Measurements from ENCODE around the gene MYO16. TPM values are rescaled to one million over a fixed set of nuclear protein-coding genes. Genes with fewer than 3 reads are reported as not detected.

MYO16 gene
- total and polyA plus RNA-seq, 2 of the 4 experiments (the other 2 are of a cell fraction): under 0.01 to 0.03 TPM

DNA sequence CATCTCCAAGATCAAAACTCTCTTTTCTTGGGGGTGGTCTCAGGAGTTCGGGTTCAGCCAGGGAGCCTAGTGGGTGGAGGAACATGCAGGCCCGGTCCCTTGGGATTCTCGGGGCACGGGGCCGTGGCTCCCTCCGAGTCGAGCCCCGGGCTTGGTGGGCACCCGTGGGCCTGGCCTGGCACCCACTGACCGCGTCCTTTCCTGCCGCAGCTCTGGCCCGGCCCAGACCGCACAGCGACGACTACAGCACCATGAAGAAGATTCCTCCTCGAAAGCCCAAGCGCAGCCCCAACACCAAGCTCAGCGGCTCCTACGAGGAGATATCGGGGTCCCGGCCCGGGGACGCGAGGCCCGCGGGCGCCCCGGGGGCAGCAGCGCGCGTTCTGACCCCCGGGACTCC, 510.6 kb downstream of the MYO16 start:
- Histone ChIP-seq H3K14ac (replicated peaks; ENCODE audit: low read depth, low read length) (no peak overlapping the region), H2AK5ac (ENCODE audit: low read depth, low read length) (no peak overlapping the region), H3K4me2 (ENCODE audit: low read depth, low read length) (no peak overlapping the region), H3K27ac (ENCODE audit: insufficient read depth, low read length) (no peak overlapping the region), H3K23ac (ENCODE audit: low read depth, low read length) (no peak overlapping the region), H2BK5ac (ENCODE audit: low read depth, low read length, poor library complexity, severe bottlenecking) (no peak overlapping the region), H2BK15ac (ENCODE audit: low read depth, low read length) (no peak overlapping the region), H3K4ac (ENCODE audit: low read depth, low read length) (no peak overlapping the region), H3K36me3 (ENCODE audit: control insufficient read depth, insufficient read depth, low read length) (no peaks in the 10 kb centered on the region), H3K4me1 (ENCODE audit: control insufficient read depth, insufficient read depth, low read length) (no peaks in the 10 kb centered on the region), H2AK9ac (replicated peaks; ENCODE audit: low read depth, low read length, poor library complexity) (no peak overlapping the region), H3K79me1 (ENCODE audit: low read depth in 1 of 2, low read length in 2 of 2) (no peaks in the 10 kb centered on the region), H4K91ac (ENCODE audit: insufficient read depth, low read depth, low read length) (no peak overlapping the region), H2BK20ac (ENCODE audit: low read depth, low read length) (no peak overlapping the region), H3K9me1 (ENCODE audit: insufficient read depth, low read length) (no peaks in the 10 kb centered on the region), H3K4me3 (ENCODE audit: insufficient read depth, low read depth, low read length) (no peak overlapping the region), H3K9ac (ENCODE audit: low read depth, low read length) (no peak overlapping the region), H4K5ac (ENCODE audit: low read depth, low read length) (no peak overlapping the region), H3K27me3 (ENCODE audit: control insufficient read depth, insufficient read depth, low read length) (peaks cover 21% of the 10 kb centered on the region), H3K56ac (ENCODE audit: extremely low read depth, insufficient read depth, low read length) (no peak overlapping the region), H3K9me3 (ENCODE audit: control insufficient read depth, insufficient read depth, low read length) (peaks cover 9% of the 10 kb centered on the region; the same call in 1 of the 2 replicates), H4K8ac (ENCODE audit: low read depth in 2 of 2, low read length in 2 of 2) (no peak overlapping the region), H4K20me1 (ENCODE audit: insufficient read depth, low read length) (no peaks in the 10 kb centered on the region), H3K18ac (ENCODE audit: low read depth, low read length) (no peak overlapping the region), H2AFZ (replicated peaks; ENCODE audit: low read length, poor library complexity) (peak overlapping the region; percentile 66), H2BK120ac (ENCODE audit: low read depth, low read length) (no peak overlapping the region)
- ChIA-PET CTCF (no interaction called here), POLR2A (ENCODE audit: unreplicated experiment) (no interaction called here)
- intact Hi-C loops (cut with micrococcal nuclease) (no loop called here), in situ Hi-C loops (cut with MboI; ENCODE audit: low sequenced_read_pairs) (no loop called here), dilution Hi-C loops (cut with HindIII; ENCODE audit: low sequenced_read_pairs, unreplicated experiment) (no loop called here)
- ATAC-seq (ENCODE audit: low read depth) (no peak), DNase-seq (no peak)
- TF ChIP-seq FOS (IDR thresholded peaks at IDR 0.05; ENCODE audit: low read depth, low read length) (no peak), RCOR1 (IDR thresholded peaks at IDR 0.05; ENCODE audit: insufficient replicate concordance, low read length) (no peak), RFX5 (IDR thresholded peaks at IDR 0.05; ENCODE audit: low read depth, low read length) (no peak), NFE2L2 (IDR thresholded peaks at IDR 0.05; ENCODE audit: low read depth, low read length) (no peak), POLR2A (IDR thresholded peaks at IDR 0.05; ENCODE audit: low read depth, low read length) (no peak), CEBPB (IDR thresholded peaks at IDR 0.05; ENCODE audit: low read depth, low read length) (no peak), MXI1 (IDR thresholded peaks at IDR 0.05; ENCODE audit: borderline replicate concordance, low read depth, low read length) (no peak), BHLHE40 (IDR thresholded peaks at IDR 0.05; ENCODE audit: low read depth, low read length) (no peak), MAFK (IDR thresholded peaks at IDR 0.05; ENCODE audit: low read depth, low read length) (no peak), ELK1 (IDR thresholded peaks at IDR 0.05; ENCODE audit: borderline replicate concordance, low read depth, low read length) (no peak), CHD1 (IDR thresholded peaks at IDR 0.05; ENCODE audit: low read depth, low read length) (no peak)
- TF ChIP-seq, protein P1, sequence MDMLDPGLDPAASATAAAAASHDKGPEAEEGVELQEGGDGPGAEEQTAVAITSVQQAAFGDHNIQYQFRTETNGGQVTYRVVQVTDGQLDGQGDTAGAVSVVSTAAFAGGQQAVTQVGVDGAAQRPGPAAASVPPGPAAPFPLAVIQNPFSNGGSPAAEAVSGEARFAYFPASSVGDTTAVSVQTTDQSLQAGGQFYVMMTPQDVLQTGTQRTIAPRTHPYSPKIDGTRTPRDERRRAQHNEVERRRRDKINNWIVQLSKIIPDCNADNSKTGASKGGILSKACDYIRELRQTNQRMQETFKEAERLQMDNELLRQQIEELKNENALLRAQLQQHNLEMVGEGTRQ (IDR thresholded peaks at IDR 0.05; ENCODE audit: low read depth, low read length): no peak
- TF ChIP-seq, protein P2, sequence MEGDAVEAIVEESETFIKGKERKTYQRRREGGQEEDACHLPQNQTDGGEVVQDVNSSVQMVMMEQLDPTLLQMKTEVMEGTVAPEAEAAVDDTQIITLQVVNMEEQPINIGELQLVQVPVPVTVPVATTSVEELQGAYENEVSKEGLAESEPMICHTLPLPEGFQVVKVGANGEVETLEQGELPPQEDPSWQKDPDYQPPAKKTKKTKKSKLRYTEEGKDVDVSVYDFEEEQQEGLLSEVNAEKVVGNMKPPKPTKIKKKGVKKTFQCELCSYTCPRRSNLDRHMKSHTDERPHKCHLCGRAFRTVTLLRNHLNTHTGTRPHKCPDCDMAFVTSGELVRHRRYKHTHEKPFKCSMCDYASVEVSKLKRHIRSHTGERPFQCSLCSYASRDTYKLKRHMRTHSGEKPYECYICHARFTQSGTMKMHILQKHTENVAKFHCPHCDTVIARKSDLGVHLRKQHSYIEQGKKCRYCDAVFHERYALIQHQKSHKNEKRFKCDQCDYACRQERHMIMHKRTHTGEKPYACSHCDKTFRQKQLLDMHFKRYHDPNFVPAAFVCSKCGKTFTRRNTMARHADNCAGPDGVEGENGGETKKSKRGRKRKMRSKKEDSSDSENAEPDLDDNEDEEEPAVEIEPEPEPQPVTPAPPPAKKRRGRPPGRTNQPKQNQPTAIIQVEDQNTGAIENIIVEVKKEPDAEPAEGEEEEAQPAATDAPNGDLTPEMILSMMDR (conservative IDR thresholded peaks at IDR 0.05; ENCODE audit: low read depth, low read length): no peak
- no TSS peak for BruUV-seq (replicated peaks)
- WGBS, 2 experiments (ENCODE audit: extremely low coverage in 2 of 2, insufficient read length in 1 of 2): 52% methylated on average over 24 of the region's 33 CpGs; no CpG with 5 or more reads in 1 of the 2 experiments
